Activated CD4-positive, alpha-beta T cell treated with anti-CD3 and anti-CD28 coated beads for 48 hours (primary cell): Measurements from ENCODE around the gene EIF3M.

Experiments used
- DNase-seq: peaks from one replicate; pipeline ENCODE4 v3.0.0-alpha.2; 2020

The EIF3M gene

DNA sequence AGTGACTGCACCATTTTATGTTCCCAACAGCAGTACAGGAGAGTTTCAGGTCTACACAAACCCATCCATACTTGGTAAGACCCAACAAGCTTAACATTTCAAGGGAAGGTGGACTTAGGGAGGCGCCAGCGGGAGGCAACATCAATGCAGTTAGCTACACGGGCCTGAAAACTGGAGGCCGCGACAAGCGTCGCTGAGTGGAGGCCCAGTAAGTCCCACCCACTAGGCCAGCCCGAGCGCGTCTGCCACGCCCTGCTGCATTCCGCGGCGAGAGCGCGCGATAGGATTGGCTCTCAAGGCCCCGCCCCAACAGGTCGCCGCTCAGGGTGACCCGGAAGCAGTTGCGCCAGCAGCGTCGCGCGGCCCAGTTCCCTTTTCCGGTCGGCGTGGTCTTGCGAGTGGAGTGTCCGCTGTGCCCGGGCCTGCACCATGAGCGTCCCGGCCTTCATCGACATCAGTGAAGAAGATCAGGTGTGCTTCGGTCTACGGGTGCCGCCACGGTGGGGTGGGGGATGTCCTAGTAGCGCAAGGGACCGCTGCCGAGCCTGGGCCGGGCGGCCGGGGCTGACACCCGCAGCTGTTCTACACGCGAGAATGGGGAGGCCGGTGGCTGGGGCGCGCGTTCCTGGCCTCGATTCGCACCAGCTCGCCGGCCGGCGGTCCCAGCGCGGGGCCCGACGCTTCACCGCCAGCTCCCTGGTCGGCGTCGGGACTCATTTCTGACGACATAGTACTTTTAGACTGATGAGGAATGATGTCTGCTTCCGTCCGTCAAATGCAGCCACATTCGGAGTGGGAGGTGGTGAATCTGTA is at the start of gene EIF3M:
TSS of gene EIF3M (plus strand) at position 373 of the 813 bp plus-strand sequence. CDS start at position 430, 57 bp downstream.
- peak; percentile 97 for DNase-seq

DNA sequence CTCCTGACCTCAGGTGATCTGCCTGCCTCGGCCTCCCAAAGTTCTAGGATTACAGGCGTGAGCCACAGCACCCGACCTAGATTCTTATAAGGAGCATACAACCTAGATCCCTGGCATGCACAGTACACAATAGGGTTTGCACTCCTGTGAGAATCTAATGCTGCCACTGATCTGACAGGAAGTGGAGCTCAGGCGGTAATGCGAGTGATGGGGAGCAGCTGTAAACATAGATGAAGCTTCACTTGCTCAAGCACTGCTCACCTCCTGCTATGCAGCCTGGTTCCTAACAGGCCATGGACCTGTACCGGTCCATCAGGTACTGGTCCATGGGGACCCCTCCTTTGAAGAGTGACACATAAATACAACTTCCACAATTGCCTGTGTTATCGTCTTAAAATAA is 44.8 kb upstream of the EIF3M start:
- DNase-seq: no peak

DNA sequence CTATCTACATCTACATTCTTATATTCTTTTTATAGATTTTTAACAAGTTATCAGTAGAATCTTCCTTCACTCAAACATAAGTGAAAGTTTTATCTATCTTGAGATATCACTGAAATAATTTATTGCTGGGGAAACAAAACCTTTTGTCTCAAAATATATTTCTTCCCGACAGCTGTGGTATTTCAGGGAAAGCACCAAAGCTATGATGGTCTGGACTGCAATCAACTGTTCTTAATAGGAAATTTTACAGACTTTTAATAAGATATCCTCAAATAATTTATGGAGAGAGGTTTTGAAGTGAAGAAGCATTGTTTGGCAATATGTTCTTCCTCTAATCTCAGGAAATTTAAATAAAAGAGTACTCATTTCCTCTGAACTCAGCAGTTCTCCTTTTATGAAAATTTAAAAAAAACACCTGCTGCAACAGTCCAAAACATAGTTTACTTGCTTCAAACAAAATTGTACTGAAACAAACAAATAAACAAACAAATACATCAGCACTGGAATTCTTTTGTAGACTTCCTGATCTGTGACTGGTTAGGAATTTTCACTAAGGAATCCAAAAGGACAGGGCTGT is 33.9 kb upstream of the EIF3M start:
- no peak for DNase-seq

DNA sequence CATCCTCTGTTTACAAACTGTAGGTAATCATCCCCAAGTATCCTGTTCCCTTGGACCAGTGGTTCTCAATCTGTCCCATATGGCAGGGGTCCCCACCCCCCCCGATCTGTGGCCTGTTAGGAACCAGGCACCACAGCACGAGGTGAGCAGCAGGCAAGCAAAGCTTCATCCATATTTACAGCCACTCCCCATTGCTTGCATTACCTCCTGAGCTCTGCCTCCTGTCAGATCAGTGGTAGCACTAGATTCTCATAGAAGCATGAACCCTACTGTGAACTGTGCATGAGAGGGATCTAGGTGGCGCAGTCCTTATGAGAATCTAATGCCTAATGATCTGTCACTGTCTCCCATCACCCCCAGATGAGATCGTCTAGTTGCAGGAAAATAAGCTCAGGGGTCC is 33.4 kb upstream of the EIF3M start:
- DNase-seq: no peak

DNA sequence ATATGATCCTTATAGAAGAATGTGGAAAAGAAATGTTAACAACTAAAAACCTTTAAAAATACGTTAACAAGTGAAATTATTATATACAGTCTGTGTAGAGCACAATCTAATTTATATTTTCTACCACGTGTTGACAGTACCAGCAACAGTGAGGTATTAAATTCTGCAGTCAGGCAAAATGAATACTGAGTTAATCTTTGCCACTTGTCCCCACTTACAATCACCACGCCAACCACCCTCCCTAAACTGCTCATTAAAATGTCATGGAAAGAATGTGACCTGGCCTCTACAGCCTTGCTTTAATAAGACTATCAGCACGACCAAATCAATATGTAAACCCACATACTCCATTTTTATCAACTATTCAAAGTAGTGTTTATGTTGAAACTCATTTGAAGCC is 28.5 kb upstream of the EIF3M start:
- no peak for DNase-seq

DNA sequence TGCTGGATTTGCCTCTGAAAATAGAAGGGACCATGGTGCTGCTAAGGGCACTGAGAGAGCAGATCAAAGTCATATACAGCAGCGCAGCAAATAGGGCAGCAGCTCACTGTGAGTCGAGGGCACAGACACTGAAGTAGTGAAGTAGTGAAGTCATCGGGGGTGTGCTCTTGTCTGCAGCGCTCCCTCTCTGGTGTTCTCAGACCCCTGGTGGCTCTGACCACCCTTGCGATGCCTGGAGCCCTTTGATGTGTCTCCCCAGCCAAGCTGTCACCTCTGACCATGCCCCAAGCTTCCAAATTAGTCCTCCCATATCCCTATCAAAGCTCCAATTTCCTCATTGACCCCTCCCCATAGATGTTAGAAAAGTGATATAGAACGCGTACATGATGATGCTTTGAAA is 27.7 kb upstream of the EIF3M start:
- DNase-seq: no peak

DNA sequence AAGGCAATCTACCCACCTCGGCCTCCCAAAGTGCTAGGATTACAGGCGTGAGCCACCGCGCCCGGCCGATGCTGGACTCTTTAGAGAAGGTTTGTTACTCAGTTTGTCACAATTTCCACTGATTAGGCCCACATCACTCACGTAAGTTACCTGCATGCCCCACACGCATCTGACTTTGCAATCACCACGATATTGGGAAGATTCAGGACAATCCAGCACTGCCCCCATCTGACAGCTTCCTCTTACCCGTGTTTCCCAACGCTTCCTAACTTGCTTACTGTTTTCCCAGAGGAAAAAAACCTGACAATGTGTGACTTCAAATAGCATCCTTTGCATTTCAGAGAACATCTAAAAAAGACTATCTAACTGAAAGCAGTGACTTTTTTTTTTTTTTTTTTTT is 21.8 kb upstream of the EIF3M start:
- no peak for DNase-seq

DNA sequence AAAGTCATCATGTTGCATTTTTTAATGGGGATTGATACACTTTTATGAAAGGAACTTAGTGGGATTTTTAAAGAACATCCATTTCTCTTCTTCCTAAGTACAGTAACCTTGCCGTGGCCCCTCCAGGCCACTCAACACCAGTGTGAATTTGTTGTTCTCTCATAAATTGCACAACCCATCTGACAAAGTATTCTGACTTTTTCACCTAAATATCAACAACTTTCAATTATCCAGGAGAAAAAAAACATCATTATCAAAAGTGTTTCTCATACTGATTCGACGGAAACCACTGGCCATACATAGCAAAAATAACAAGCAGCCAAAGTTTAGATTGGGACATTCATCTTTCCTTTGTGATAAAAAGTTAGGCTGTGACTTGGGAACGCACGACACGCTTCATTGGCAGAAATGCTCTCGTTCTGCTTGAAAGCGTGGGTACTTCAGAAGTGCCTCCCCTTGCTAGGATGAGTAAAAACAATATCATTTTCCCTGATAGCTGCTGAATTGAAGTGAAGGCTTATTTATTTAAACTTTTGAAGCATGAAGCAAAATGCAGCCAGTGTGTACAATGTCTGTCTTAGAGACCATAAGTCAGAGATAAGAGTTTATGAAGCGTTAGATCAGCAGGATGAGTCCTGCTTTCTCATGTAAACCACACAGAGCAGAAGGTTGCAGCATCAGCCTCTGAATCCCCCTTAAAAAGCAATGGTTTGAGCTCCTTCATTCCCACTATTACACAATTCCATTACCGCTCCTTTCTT is 20.6 kb upstream of the EIF3M start:
- no peak for DNase-seq

DNA sequence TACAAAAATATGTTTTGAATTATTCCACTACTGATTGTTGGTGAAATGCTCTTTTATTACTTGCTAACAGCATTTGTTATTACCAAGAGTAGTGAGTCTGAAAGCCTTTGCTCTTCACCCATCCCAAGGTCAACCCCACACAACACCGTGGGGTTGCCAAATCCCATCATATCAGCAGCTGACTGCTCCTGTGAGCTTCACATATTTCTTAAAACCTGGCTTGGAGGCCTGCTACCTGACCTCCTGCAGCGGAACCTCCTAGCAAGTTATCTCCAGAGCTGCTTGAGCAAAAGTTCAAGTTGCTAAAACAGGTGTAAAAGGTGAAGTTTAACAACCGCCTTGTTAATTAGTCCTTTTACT is 20.1 kb upstream of the EIF3M start:
- DNase-seq: no peak

DNA sequence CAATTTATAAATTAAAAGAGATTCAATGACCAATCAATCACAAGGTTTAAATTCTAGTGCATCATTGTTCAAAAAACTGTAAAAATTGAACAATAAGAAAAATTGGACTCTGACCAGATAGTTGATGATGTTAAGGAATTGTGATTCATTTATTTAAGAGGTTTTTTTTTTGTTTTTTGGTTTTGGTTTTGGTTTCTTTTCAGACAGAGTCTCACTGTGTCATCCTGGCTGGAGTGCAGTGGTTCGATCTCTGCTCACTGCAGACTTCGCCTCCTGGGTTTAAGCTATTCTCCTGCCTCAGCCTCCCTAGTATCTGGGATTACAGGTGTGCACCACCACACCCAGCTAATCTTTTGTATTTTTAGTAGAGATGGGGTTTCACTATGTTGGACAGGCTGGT is 17.1 kb upstream of the EIF3M start:
- no peak for DNase-seq

DNA sequence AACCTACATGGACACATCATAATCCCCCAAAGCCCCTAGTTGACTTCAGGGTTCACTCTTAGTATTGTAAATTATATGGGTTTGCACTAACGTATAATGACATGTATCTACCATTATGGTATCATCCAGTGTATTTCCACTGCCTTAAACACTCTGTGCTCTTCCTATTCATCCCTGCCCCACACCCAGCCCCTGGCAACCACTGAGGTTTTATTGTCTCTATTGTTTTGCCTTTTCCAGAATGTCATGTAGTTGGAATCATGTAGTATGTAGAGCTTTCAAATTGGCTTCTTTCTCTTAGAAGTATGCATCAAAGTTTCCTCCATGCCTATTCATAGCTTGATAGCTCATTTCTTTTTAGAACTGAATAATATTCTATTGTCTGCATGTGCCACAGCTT is 16.5 kb upstream of the EIF3M start:
- DNase-seq: no peak

DNA sequence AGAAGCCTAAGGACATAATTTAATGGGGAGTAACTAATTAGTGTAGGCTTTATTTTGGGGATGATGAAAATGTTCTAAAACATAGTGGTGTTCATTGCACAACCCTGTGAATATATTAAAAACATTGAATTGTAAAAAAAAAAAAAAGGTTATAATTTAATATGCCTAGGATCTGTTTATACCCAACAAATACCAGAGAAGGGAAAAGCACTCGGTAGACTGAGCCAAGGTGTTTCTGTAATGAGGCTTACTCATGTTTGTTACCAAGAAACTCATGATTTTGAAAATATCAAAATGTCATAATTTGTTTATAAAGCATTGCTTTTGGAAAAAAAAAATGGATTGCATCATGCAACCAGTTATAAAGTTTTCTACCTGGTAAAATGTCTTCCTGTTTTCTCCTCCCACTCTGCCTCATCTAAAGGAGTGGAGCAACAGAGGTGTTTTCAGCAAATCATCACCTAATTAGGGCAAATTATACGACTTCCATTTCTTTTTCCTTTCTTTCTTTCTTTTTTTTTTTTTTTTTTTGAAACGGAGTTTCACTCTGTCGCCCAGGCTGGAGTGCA is 14.2 kb upstream of the EIF3M start:
- no peak for DNase-seq

DNA sequence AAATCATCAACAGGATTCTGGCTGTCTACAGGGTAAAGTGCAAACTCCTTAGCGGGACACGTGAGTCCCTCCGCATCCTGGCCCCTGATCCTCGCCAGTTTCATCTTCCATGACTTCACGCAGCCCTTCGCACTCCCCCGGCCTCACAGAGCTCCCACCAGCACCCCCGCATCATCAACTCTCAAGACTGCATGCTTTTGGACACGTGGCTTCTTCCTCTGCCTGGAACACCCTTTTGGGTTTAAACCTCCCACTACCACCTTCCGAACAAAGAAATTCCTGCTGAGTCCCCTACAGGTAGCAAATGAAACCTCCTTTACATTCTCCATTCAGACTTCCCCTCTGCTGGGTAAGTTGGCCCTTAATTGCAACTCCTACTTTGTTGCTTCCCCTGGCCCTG is 12.6 kb upstream of the EIF3M start:
- DNase-seq: no peak

DNA sequence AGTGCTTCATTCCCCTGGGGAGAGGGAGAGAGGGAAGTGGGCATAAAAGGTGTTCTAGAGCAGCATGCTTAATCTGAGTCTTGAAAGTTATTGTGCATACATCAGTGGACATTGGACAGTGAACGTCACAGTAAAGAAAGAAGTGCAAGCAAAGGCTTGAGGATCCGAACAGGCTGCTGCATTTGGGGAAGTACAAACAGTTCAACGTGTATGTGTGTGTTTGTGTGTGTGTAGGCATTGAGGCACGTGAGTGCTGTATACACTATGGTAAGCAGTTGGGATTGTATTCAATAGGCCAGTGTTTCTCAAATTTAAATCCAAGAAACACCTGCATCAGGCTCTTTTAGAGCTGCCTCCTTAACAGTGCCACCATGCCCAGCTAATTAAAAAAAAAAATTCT is 10.4 kb upstream of the EIF3M start:
- DNase-seq: no peak

DNA sequence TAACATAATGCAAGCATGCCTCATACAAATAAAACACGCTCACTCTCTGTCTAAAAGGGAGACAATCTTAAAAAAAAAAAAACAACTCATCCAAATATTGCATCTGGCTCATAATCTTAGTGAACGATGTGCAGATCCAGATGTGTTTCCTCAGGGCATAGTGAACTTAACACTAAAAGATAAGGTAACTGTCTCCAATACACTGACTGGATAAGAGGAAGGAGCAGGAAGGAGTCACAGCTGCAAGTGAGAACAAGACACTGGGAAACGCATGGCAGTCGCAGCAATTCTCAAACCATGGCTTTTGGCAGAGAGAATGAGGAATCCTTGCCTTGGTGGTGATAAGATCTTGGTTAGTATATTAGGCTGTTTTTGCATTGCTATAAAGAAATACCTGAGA is 9.2 kb upstream of the EIF3M start:
- no peak for DNase-seq

DNA sequence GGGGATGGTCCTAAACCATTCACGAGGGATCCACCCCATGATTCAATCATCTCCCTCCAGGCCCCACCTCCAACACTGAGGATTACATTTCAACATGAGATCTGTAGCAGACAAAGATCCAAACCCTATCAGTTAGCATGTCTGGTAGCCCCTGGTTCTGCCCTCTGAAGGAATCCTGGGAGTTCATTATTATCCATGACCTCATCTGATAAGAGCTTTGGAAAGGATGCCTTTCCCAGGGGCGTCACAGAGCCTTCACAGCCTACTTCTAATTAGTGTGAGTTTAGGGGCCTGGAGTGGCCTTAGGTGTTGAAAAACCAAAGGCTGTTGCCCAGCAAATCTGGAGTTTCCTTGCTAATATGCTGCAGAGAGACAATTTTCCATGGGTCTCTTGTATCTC is 8.6 kb upstream of the EIF3M start:
- DNase-seq: no peak

DNA sequence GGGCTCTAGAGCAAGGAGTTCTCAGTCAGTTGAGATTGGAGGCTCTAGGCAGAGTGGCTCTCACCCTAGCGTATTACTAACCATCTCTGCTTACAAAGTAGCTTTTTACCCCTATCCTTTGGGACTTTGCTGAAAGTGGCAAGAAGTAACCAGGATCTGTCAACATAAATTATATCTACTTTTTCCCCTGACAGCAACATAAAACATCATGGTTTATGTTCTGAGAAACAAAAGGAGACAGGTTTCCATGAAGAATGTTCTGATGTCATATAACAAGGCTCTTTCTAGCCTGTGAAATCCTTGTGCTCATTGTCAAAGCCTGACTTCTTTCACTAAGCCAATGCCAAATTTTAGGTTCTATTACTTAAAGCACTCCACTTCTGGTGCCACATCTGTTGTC is 7.2 kb upstream of the EIF3M start:
- DNase-seq: no peak

DNA sequence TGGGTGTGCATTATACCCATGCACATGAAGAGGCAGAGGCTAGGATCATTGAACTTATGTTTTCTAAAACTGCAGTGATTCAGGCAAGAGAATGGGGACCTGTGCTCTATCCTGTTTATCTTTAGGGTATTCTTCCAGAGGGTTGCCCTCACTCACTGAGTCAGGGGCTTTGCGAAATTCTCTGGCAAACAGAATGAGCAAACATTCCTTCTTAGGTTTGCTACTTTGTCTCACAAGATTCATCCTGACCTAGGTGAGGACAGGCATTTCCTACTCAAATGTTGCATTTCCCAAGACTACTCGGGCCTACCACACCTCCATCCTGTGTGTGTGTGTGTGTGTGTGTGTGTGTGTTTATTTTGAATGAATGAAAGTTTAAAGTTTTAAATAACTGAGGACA is 2.7 kb upstream of the EIF3M start:
- DNase-seq: no peak

DNA sequence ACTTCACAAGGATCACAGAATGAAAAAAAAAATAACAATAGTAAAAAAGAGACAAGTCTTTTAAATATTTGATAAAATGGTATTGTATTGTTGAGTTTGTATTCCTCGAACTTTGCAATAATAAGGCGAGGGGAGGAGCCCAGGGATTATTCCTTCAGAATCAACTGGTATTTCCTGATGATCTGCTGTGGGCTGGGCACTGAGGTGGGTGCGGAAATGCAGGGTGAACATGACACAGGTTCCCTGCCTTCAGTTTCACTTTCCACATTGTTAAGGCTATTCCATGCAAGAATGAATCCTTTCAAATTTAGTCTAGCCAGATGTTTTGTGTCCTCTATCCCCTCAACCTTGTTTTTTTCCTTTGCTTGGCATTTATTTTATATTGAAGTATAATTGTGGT is 2.1 kb upstream of the EIF3M start:
- DNase-seq: no peak

DNA sequence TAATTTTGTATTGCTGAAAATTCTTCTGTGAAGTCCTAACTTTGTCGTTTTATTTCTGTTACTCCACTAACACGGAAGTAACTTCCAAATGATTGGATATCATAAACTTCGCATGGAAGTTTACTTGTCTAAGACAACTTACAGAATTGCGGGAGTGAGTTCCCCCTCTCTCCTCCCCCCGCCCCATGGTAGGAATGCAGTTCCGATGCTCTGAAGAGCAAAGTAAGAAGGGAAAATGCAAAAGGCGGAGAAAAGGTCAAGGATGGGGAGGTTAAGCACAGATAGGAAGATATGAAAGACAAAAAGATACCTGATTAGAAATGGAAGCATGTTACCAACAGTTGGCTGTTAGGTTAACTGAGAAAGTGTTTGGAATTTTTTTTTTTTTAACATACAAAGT is 1.3 kb downstream of the EIF3M start:
- DNase-seq: no peak

DNA sequence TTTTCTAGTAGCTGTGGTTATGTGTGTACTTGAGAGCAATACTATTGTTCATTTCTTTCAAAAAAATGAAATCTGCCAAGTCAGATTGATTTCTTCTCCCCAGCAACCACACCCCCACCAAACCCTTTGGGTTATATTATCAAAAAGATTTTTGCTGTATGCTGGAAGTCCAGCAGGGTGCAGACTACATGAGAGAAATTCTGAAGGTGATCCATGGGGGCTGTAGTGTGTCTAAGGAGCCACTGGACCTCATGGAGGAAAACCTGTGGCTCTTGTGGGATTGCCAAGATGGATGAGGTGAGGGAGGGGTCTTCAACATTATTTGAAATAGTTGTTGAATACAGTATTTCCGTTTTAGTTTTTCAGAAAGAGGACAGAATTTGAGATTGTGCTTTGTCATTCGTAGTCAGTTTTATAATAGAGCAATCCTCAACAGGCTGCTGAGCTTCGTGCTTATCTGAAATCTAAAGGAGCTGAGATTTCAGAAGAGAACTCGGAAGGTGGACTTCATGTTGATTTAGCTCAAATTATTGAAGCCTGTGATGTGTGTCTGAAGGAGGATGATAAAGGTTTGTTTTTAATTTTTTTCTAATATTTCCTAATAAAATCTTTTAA is 3.1 kb downstream of the EIF3M start:
- DNase-seq: peak; percentile 20

DNA sequence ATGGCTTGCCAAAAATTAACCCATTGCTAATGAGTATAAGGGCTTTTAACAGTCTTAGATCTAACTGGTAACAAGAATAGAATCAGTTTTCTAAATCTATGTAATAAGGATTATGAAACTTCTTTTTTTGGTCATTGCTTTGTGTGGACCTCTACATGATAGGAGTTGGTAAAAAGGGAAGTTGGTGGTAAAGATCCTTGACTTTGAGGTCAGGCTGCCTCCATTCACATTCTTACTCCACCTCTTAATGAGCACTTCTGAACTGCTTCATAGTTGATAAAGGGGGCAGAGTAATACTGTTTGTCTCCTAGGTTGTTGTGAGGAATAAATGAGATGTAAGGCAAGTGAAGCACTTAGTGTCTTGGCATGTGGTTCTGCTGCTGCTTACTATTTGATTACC is 10.6 kb downstream of the EIF3M start:
- no peak for DNase-seq

DNA sequence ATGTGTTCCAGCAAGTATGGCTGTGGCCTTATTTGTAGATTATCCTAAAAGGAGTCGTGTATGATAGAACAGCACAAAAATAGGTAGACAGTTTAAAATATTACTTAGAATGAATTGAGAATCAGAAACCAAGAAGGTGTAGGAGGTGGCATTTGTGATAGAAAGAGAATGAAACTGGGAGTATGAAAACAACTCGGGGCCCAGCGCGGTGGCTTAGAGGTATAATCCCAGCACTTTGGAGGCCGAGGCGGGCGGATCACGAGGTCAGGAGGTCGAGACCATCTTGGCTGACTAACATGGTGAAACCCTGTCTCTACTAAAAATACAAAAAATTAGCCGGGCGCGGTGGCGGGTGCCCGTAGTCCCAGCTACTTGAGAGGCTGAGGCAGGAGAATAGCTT is 12.5 kb downstream of the EIF3M start:
- peak; percentile 73 for DNase-seq

DNA sequence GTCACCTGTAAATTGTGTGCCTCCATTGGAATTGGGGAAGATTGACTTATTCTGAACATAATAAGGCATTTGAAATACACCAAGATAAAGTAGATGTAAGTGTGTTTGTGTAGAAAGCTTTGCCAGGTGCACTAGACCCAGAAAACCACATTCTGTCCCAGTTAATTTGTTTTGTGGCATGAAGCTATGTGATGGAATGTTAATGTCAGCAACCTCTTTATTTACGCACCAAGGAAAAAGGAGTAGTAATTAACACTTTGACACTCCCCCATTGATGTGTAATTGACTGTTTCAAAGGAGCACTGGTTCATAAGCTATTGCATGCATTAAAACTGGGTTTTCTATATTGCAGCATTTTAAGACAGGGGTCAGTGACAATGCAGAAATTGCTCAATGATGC is 14.3 kb downstream of the EIF3M start:
- DNase-seq: no peak
